Activated CD4-positive, alpha-beta T cell treated with anti-CD3 and anti-CD28 coated beads, Interleukin-2, amount 50 U/mL, for 4 hours (primary cell): ENCODE data around the gene MRM1.
"Not testable (repeated sequence)": the region's sequence is repeated elsewhere in the genome, so short reads cannot be mapped to it uniquely, and the experiment has no call there.

Source experiments
- DNase-seq, 2 experiments: peaks; one replicate each; pipeline ENCODE4 v3.0.0-alpha.2; 2020

Gene MRM1

GRCh38 chr17:36602030-36602748 lies 806 bp downstream of the MRM1 start:
- DNase-seq: no peak

- DNase-seq: peak; percentile 72
Measured at GRCh38 chr17:36602924-36603384, 1.6 kb downstream of the MRM1 start.

- DNase-seq: not testable (repeated sequence)
Measured at GRCh38 chr17:36605028-36605427, 3.6 kb downstream of the MRM1 start.

GRCh38 chr17:36608280-36608679 lies 6.9 kb downstream of the MRM1 start:
- DNase-seq: no peak

- DNase-seq: no peak
Measured at GRCh38 chr17:36608794-36609497, 7.6 kb downstream of the MRM1 start.

- no peak for DNase-seq
Measured at GRCh38 chr17:36609498-36609862, 8.1 kb downstream of the MRM1 start.

GRCh38 chr17:36610474-36610873 lies 9.1 kb downstream of the MRM1 start:
- DNase-seq: no peak

GRCh38 chr17:36611345-36612072 lies 10.1 kb downstream of the MRM1 start:
- DNase-seq: no peak

GRCh38 chr17:36612323-36612722 lies 10.9 kb downstream of the MRM1 start:
- DNase-seq: no peak

- no peak for DNase-seq
Measured at GRCh38 chr17:36613155-36613554, 11.8 kb downstream of the MRM1 start.

GRCh38 chr17:36614081-36614480 lies 12.7 kb downstream of the MRM1 start:
- DNase-seq: no peak

GRCh38 chr17:36614933-36615332 lies 13.6 kb downstream of the MRM1 start:
- no peak for DNase-seq

GRCh38 chr17:36616061-36617029 lies 15.0 kb downstream of the MRM1 start:
- DNase-seq: no peak

- DNase-seq: no peak
Measured at GRCh38 chr17:36617773-36618172, 16.4 kb downstream of the MRM1 start.

- DNase-seq: no peak
Measured at GRCh38 chr17:36623281-36623680, 21.9 kb downstream of the MRM1 start.

- no peak for DNase-seq
Measured at GRCh38 chr17:36625188-36625587, 23.8 kb downstream of the MRM1 start.

- DNase-seq: no peak
Measured at GRCh38 chr17:36627101-36627500, 25.7 kb downstream of the MRM1 start.

- DNase-seq: no peak
Measured at GRCh38 chr17:36628576-36628975, 27.2 kb downstream of the MRM1 start.

- peak; percentile 71 to 78 for DNase-seq
Measured at GRCh38 chr17:36629252-36629847, 28.0 kb downstream of the MRM1 start.

- DNase-seq: no peak
Measured at GRCh38 chr17:36629970-36630502, 28.7 kb downstream of the MRM1 start.

GRCh38 chr17:36631022-36631421 lies 29.6 kb downstream of the MRM1 start:
- DNase-seq: no peak
